ENCODE data around the gene IDNK. TPM values are rescaled to one million over a fixed set of nuclear protein-coding genes. Genes with fewer than 3 reads are reported as not detected.

IDNK gene
- total and polyA plus RNA-seq, 10 of the 15 experiments (the other 5 are each of a cell fraction or from before 2014, with no cell fraction given): 7.0 to 19.1 (median 10.6) TPM

DNA sequence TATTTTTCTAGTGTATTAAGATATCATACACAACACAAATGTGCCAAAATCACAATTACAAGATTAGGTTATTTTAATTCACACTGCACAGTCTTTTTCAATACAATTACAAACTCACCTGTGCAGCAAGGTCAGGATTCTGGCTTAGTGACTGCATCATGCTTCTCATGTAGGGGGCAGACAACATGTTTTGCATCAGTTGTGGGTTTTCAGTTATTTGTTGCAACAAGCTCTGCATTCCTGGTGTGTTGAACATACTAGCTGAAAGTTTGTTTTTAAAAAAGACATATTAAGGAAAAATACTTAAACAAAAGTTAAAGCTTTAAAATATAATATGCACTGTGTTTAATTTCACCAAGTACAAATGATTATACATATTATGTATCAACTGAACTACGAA is 46.1 kb downstream of the IDNK start:
- no peak overlapping the region for H3K9ac ChIP-seq (ENCODE audit: control insufficient read depth, insufficient read depth, low read length)
- H2AFZ ChIP-seq (ENCODE audit: control insufficient read depth, low read depth, low read length): no peak overlapping the region
- CTCF ChIA-PET: interaction anchor here (0.6 to 1.3 kb wide), 3 partner anchors 47 to 245 kb away, joined by 3 to 4 read pairs (median 3); no protein-coding TSS in a partner anchor
- DNase-seq (ENCODE audit: low read depth, low spot score) (no peak), ATAC-seq (no peak), FAIRE-seq (no peak)
- RAD21 ChIA-PET (ENCODE audit: unreplicated experiment): no interaction called here
- intact Hi-C loops (cut with micrococcal nuclease; ENCODE audit: unreplicated experiment) (loop anchor here (1.0 kb wide), 1 partner anchor 46 kb away; the partner anchor contains the start of gene IDNK), in situ Hi-C loops (cut with MboI) (no loop called here)
- no peak overlapping the region for H3K27ac ChIP-seq (ENCODE audit: control insufficient read depth, insufficient read depth)
- no peaks in the 10 kb centered on the region for H3K27me3 ChIP-seq (replicated peaks in 1 of 2; ENCODE audit: control insufficient read depth in 2 of 2, insufficient read depth in 2 of 2, low read length in 1 of 2)
- 100% methylated on average over 1 of the region's 1 CpG for WGBS (ENCODE audit: insufficient coverage, insufficient replicate concordance, low lambda C conversion rate, missing lambda C conversion rate)
- H3K36me3 ChIP-seq (ENCODE audit: control insufficient read depth in 2 of 2, insufficient read depth in 2 of 2, low read length in 1 of 2): peaks cover 9 to 26% of the 10 kb centered on the region in 2 experiments
- SMC1A ChIA-PET (ENCODE audit: uncharacterized antibody, unreplicated experiment): no interaction called here
- no peak for TF ChIP-seq TCF12 (IDR thresholded peaks at IDR 0.05; ENCODE audit: low read depth, low read length)
- no peak for TF ChIP-seq STAT3 (IDR thresholded peaks at IDR 0.05; ENCODE audit: low read depth, low read length)
- no peak for TF ChIP-seq DPF2 (IDR thresholded peaks at IDR 0.05)
- no peak for TF ChIP-seq JUND (IDR thresholded peaks at IDR 0.05; ENCODE audit: low read depth, low read length)
- TF ChIP-seq CHD4 (IDR thresholded peaks at IDR 0.05): no peak
- TF ChIP-seq SIX5 (IDR thresholded peaks at IDR 0.05; ENCODE audit: low read depth, low read length, severe bottlenecking): no peak
- no peak for TF ChIP-seq NRF1 (conservative IDR thresholded peaks at IDR 0.05; ENCODE audit: low read depth, low read length)
- no peak for TF ChIP-seq HDGF (IDR thresholded peaks at IDR 0.05)
- TF ChIP-seq EED (IDR thresholded peaks at IDR 0.05; ENCODE audit: low read depth): no peak
- TF ChIP-seq HCFC1 (IDR thresholded peaks at IDR 0.05; ENCODE audit: low read length): no peak
- BruUV-seq (replicated peaks): no TSS peak
- POLR2A ChIA-PET: no interaction called here
- peaks cover 14% of the 10 kb centered on the region; the same call in 1 of the 2 replicates for H3K4me1 ChIP-seq (ENCODE audit: control insufficient read depth, insufficient read depth, low read length)
- H4K20me1 ChIP-seq (ENCODE audit: control insufficient read depth, insufficient read depth): no peaks in the 10 kb centered on the region
- H3K4me2 ChIP-seq (ENCODE audit: control insufficient read depth, insufficient read depth): no peak overlapping the region
- no peaks in the 10 kb centered on the region for H3K9me3 ChIP-seq (replicated peaks; ENCODE audit: control insufficient read depth, insufficient read depth, low read length)
- H3K79me2 ChIP-seq (ENCODE audit: control insufficient read depth, insufficient read depth, low read length): no peaks in the 10 kb centered on the region; the same call in 1 of the 2 replicates
- no peak overlapping the region for H3K4me3 ChIP-seq

DNA sequence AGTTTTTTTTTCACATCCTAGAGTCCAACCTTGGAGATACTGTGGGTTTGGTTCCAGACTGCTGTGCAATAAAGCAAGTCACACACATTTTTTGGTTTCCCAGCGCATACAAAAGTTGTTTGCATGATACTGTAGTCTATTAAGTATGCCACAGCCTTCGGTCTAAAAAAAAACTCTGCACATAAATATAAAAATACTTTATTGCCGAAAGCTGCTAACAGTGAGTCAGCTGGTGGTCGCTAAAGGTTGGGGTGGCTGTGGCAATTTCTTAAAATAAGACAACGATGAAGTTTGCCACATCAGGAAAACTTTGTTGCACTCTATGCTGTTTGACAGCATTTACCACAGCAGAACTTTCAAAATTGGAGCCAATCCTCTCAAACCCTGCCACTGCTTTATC is 47.4 kb downstream of the IDNK start:
- peaks cover 12% of the 10 kb centered on the region; the same call in 1 of the 2 replicates for H3K4me1 ChIP-seq (ENCODE audit: control insufficient read depth, insufficient read depth, low read length)
- intact Hi-C loops (cut with micrococcal nuclease; ENCODE audit: unreplicated experiment): no loop called here
- H3K27me3 ChIP-seq (replicated peaks in 1 of 2; ENCODE audit: control insufficient read depth in 2 of 2, insufficient read depth in 2 of 2, low read length in 1 of 2): no peaks in the 10 kb centered on the region
- no peaks in the 10 kb centered on the region for H4K20me1 ChIP-seq (ENCODE audit: control insufficient read depth, insufficient read depth)
- H3K36me3 ChIP-seq (ENCODE audit: control insufficient read depth in 2 of 2, insufficient read depth in 2 of 2, low read length in 1 of 2): peaks cover 7 to 25% of the 10 kb centered on the region in 2 experiments
- 66% methylated on average over 5 of the region's 5 CpGs for WGBS (ENCODE audit: insufficient coverage, insufficient replicate concordance, low lambda C conversion rate, missing lambda C conversion rate)
- SMC1A ChIA-PET (ENCODE audit: uncharacterized antibody, unreplicated experiment): interaction anchor here (1.6 kb wide), 1 partner anchor 12 kb away, joined by 5 read pairs; no protein-coding TSS in a partner anchor
- FAIRE-seq: no peak
- no peak overlapping the region for H3K27ac ChIP-seq (ENCODE audit: control insufficient read depth, insufficient read depth)
- BruUV-seq (replicated peaks): no TSS peak
- POLR2A ChIA-PET: no interaction called here
- no peaks in the 10 kb centered on the region for H3K9me3 ChIP-seq (replicated peaks; ENCODE audit: control insufficient read depth, insufficient read depth, low read length)
- H3K79me2 ChIP-seq (ENCODE audit: control insufficient read depth, insufficient read depth, low read length): no peaks in the 10 kb centered on the region; the same call in 1 of the 2 replicates
- no peak for ATAC-seq
- CTCF ChIA-PET: no interaction called here
- no peak for DNase-seq (ENCODE audit: low read depth, low spot score)
- no peak overlapping the region for H3K4me2 ChIP-seq (ENCODE audit: control insufficient read depth, insufficient read depth)
- RAD21 ChIA-PET (ENCODE audit: unreplicated experiment): interaction anchor here (0.6 kb wide), 1 partner anchor 310 kb away, joined by 3 read pairs; the partner anchor contains the start of gene HNRNPK
- no peak overlapping the region for H3K4me3 ChIP-seq
- no peak for TF ChIP-seq DPF2 (IDR thresholded peaks at IDR 0.05)
- TF ChIP-seq EED (IDR thresholded peaks at IDR 0.05; ENCODE audit: low read depth): no peak
- no peak for TF ChIP-seq MEF2A (IDR thresholded peaks at IDR 0.05; ENCODE audit: insufficient read depth, low read depth, low read length)
- H2AFZ ChIP-seq (ENCODE audit: control insufficient read depth, low read depth, low read length): no peak overlapping the region
- no peak overlapping the region for H3K9ac ChIP-seq (ENCODE audit: control insufficient read depth, insufficient read depth, low read length)
- in situ Hi-C loops (cut with MboI): no loop called here
